Measurements from ENCODE around the gene STX2. TPM values are rescaled to one million over a fixed set of nuclear protein-coding genes. Genes with fewer than 3 reads are reported as not detected.

STX2 gene
- total RNA-seq, 1 donor from 2014 or later, result 19.7 TPM

GRCh38 chr12:130831246-130831645 lies 7.8 kb downstream of the STX2 start:
- DNase-seq, result no peak

GRCh38 chr12:130830246-130830551 lies 8.9 kb downstream of the STX2 start:
- DNase-seq, result no peak

- no peak for DNase-seq
Measured at GRCh38 chr12:130829391-130830245, 9.4 kb downstream of the STX2 start.

GRCh38 chr12:130828895-130829294 lies 10.2 kb downstream of the STX2 start:
- DNase-seq, result no peak

GRCh38 chr12:130827432-130827831 lies 11.6 kb downstream of the STX2 start:
- DNase-seq, result no peak

GRCh38 chr12:130826151-130826801 lies 12.8 kb downstream of the STX2 start:
- DNase-seq, result no peak

GRCh38 chr12:130825771-130826150 lies 13.3 kb downstream of the STX2 start:
- no peak for DNase-seq

- no peak for DNase-seq
Measured at GRCh38 chr12:130819681-130820080, 19.4 kb downstream of the STX2 start.

GRCh38 chr12:130818635-130819576 lies 20.1 kb downstream of the STX2 start:
- peak; percentile 64 for DNase-seq

- DNase-seq, result no peak
Measured at GRCh38 chr12:130818272-130818634, 20.8 kb downstream of the STX2 start.

GRCh38 chr12:130817804-130818203 lies 21.2 kb downstream of the STX2 start:
- DNase-seq, result no peak

- DNase-seq, result no peak
Measured at GRCh38 chr12:130816097-130816496, 23.0 kb downstream of the STX2 start.

GRCh38 chr12:130815028-130815741 lies 23.9 kb downstream of the STX2 start:
- no peak for DNase-seq

GRCh38 chr12:130813949-130814348 lies 25.1 kb downstream of the STX2 start:
- DNase-seq, result no peak

GRCh38 chr12:130813436-130813835 lies 25.6 kb downstream of the STX2 start:
- DNase-seq, result no peak

GRCh38 chr12:130809791-130810190 lies 29.3 kb downstream of the STX2 start:
- no peak for DNase-seq

- DNase-seq, result no peak
Measured at GRCh38 chr12:130807309-130807708, 31.7 kb downstream of the STX2 start.

GRCh38 chr12:130806574-130806973 lies 32.5 kb downstream of the STX2 start:
- no peak for DNase-seq

GRCh38 chr12:130805635-130806034 lies 33.4 kb downstream of the STX2 start:
- no peak for DNase-seq

- no peak for DNase-seq
Measured at GRCh38 chr12:130804216-130804615, 34.8 kb downstream of the STX2 start.

GRCh38 chr12:130803702-130804101 lies 35.3 kb downstream of the STX2 start:
- no peak for DNase-seq

- DNase-seq, result no peak
Measured at GRCh38 chr12:130800312-130800711, 38.7 kb downstream of the STX2 start.
